Lung microvascular endothelial cell (primary cell): ENCODE results near the gene COL6A1. TPM values are rescaled to one million over a fixed set of nuclear protein-coding genes. Genes with fewer than 3 reads are reported as not detected.

Experiments
- DNase-seq, 2 donors: peaks; one replicate each; pipeline versions ENCODE4 v3.0.0 to v3.0.0-alpha.2; 2010; ENCODE audit warnings: low read depth in 2 of 2
- total RNA-seq: library from RNA; depleted of rRNA; stranded (reverse); fragments of >200 nt; gene quantifications from 2 replicates; pipeline ENCODE4 v1.2.1, GENCODE V29; 2014

The COL6A1 gene
- total RNA-seq, 1 donor from 2014 or later = 4.0 TPM

DNA sequence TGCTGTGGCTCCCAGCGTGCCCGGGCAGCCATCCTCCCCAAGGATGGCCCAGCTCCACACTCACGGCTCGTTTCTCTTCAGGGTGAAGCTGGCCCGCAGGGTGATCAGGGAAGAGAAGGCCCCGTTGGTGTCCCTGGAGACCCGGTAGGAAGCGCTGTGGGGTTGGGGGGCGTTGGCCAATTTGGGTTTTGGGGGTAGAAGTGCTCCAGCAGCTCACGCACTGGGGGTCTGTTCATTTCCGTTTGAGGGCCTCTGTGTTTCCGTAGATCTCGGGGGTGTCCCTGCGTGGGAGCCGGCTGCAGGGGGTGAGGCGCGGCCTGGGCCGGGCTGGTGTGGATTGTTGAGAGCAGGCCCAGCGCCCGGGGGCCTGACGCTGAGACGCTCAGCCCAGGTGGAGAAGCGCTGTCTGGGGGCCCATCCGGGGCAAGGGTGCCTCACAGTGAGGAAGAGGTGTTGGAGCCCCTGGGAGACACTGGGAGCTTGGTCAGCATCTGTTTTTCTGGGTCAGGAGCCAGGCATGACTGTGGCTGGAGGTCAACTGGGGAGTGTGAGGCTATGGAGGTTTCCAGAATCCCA is 12.6 kb downstream of the COL6A1 start:
- no peak for DNase-seq

DNA sequence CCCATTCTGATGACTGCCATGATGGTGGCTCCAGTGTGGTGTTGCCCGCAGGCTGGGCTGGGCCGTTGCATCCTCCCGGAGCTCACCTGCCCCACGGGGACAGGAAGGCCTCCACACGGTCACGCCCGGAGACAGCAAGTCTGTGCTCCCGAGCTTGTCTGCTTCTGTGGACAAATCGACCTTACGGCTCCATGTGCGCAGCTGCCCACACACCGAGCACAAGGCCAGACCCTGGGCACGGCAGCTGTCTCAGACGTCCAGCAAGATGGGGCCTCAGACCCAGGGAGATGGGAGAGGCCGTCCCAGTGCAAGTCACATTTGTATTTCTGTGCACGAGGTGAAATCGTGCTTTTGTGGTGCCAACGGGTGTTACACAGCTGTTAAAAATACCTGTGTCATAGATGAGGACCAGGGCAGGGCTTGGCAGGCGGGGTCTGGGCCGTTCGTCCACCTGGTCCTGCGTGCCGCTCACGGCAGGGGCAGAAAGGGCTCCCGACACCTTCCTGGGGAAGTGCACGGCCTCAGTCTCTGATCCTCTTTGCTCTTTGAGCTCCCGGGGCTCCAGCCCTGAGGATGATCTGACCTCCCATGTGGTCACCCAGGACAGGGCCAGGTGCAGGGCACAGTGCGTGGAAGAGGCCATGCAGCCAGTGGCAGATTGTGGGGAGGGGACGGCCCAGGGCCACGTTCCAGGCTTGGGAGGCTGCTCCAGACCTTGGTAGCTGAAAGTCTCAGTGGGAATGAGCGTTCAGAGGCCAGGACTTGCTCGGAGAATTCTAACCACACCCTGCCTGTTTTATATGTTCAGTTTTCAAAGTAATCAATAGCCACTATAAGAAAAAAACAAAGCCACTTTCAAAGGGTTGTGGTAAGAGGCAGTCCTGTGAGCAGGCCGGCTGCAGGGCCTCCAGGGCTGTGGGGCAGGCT is 13.5 kb downstream of the COL6A1 start:
- no peak for DNase-seq

DNA sequence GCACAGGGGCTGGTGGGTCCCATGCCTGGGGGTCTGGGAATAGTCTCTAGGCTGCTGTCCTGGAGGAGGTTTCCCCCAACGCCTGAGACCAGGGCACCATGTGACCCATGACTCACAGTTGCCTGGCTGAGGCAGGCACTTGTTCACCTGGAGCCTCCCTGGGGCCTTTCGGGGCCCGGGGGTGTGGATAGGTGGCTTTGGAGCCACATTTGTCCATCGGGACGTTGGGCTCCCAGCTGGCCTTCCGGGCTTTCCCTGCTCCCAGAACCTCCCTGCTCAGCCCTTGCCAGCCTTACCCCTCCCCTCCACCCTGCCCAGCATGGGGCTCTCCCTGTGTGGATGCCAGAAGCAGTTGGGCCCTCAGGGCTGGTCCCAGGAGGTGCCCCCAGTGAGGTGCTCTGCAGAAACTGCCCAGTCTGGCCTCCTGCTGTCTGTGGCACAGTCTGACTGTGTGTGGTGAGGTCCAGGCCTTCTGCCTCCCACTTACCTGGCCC is 14.2 kb downstream of the COL6A1 start:
- DNase-seq = no peak

DNA sequence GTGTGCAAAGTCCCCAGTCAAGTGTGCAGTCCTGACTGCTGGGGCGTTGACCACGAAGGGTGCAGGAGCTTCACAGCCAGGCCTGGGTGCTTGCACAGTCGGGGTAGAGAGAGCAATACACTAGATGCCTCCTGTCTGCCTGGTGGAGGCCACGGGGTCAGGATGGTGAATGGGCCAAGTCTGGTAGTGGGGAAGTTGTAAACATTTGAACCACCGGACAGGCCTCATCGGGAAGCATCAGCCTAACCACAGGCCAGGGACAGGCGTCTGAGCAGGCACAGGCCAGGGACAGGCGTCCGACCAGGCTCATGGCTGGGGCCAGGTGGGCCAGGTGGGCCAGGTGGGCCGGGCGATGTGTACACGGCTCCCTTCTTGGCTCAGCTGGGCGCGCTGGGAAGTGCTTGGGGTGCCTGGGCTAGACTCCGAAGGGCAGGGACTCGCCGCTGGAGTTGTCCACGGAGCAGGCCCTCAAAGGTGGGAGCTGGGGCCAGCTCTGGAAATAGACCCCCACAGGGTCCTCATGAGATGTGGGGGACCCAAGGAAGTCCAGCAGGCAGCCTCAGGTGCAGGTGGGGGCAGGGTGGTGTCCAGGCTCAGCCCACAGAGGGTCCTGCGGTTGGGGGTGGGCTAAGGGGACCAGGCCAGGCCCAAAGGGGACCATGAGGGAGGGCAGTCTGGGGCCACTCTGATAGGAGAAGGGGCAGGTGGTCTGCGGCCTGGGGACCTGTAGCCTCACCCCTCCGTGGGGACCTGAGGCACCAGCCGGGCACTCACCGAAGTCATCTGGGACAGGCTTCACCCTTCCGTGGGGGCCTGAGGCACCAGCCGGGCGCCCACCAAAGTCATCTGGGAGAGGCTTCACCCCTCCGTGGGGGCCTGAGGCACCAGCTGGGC is 15.0 kb downstream of the COL6A1 start:
- DNase-seq = no peak

DNA sequence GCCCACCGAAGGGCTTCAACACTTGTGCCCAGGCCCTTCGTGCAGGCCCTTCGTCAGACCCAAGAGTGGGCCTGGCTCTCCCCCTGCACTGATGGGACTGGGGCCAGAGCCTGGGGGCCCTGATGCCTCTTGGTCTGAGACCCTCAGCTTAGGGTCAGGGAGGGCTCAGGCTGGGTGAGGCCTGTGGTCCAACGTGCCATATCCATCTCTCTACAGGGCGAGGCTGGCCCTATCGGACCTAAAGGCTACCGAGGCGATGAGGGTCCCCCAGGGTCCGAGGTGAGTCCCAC is 15.6 kb downstream of the COL6A1 start:
- no peak for DNase-seq

DNA sequence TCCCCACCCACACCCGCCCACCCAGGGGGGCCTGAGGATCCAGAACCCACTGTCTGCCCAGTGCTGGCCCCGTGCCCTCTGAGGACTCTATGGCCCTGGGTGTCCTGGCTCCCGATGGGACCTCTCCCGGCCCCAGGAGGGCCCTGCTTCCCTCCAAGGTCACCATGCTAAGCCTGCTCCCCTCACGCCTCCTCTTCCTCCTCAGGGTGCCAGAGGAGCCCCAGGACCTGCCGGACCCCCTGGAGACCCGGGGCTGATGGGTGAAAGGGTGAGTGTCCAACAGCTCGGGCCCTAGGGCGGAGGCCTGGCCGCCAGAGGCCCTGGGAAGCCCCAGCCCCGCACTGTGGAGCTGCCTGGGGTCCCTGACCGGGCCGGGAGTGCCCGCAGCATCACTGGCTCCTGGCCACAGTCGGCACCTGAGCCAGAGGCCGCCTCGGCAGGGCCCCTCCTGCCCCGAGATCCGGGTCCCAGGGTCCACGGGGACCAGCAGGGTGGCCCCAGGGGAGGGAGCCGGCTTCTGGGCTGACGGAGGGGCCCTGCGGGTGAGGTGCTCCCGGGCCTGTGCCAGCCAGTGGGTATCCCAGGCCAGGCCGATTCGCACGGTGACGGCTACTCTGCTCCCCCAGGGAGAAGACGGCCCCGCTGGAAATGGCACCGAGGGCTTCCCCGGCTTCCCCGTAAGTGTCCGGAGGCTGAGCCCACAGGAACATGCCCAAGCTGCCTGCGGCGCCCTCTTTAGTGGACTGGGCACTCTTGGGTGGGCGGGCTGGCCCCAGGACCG is 16.1 kb downstream of the COL6A1 start:
- no peak for DNase-seq

DNA sequence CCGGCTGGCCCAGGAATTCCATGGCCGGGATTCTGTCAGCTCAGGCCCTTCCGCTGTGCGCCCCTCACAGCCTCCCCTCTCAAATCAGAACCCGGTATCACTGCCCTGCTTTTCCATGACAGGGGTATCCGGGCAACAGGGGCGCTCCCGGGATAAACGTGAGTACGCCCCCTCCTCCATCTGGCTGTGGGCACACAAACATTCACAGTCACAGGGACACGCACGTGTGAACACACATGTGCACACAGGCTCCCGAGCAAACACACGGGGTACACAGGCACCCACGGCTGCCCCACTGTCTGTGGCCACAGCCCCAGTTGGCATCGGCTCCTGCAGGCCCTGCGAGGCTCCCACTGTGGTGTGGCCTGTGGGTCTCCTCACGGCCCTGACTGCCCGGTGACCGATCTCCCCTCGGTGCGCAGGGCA is 16.7 kb downstream of the COL6A1 start:
- no peak for DNase-seq

DNA sequence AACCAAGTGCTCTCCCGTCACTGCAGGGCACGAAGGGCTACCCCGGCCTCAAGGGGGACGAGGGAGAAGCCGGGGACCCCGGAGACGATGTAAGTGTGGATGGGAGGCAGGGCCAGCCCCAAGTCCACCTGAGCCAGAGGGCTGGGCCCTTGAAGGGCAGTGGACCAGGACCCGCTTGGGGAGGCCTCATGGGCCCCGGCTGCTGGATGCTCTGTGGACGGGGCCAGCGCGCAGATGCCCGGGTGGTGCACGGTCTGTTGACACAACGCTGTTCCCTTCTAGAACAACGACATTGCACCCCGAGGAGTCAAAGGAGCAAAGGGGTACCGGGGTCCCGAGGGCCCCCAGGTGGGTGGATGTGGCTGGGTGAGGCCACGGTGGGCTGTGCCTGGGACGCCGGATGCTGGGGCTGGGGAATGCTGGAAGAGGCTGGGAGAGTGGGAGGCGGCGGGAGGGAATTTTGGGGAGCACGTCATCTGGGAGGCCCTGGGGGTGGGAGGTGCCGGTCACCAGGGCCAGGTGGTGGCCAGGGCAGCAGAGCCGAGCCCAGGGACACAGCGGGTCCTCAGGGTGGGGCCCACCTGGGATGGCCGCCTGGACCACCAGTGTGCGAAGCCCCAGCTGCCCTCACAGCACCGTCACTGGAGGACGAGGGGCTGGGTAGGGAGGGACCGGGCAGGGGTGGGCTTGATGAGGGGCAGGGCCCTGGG is 17.5 kb downstream of the COL6A1 start:
- no peak for DNase-seq

DNA sequence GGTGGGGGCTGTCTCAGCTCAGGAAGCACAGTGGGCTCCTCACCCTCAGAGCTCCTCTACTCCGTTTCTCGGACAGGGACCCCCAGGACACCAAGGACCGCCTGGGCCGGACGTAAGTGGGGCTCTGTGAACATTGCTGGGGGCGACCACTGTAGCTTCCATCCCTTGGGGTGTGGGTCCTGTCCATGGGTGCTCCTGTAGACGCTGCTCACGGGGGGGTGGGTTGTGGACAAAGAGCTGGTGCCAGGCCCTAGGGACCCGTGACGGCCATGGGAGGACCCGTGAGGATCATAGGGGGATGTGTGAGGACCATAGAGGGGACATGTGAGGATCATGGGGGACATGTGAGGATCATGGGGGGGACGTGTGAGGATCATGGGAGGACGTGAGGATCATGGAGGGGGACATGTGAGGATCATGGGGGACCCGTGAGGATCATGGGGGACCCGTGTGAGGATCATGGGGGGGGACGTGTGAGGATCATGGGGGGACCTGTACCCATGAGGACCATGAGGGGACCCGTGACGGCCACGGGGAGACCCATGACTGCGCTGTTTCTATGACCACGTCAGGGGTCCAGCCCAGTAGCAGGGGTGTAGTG is 18.1 kb downstream of the COL6A1 start:
- DNase-seq = no peak

DNA sequence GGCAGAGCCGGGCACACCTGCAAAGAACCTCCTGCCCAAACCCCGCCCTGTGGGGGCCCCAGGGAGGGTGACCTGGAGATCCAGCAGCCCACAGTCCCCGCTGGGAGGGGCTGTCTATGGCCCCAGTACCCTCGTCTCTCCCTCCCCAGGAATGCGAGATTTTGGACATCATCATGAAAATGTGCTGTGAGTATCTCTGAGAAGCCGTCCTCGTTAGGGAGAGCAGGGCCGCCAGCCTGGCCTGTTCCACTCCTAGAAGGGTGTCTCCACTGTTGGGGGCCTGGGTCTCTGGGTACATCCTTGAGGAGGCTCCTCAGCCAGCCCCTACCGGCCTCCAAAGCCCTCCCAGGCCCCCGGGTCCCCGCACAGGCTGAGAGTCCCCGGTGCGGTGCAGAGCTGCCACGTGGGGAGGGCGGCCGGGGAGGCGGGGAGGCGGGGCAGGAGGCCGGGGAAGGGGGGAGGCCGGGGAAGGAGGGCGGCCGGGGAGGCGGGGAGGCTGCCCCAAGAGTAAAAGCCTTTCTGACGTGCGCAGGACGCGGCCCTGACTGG is 18.7 kb downstream of the COL6A1 start:
- DNase-seq = no peak

DNA sequence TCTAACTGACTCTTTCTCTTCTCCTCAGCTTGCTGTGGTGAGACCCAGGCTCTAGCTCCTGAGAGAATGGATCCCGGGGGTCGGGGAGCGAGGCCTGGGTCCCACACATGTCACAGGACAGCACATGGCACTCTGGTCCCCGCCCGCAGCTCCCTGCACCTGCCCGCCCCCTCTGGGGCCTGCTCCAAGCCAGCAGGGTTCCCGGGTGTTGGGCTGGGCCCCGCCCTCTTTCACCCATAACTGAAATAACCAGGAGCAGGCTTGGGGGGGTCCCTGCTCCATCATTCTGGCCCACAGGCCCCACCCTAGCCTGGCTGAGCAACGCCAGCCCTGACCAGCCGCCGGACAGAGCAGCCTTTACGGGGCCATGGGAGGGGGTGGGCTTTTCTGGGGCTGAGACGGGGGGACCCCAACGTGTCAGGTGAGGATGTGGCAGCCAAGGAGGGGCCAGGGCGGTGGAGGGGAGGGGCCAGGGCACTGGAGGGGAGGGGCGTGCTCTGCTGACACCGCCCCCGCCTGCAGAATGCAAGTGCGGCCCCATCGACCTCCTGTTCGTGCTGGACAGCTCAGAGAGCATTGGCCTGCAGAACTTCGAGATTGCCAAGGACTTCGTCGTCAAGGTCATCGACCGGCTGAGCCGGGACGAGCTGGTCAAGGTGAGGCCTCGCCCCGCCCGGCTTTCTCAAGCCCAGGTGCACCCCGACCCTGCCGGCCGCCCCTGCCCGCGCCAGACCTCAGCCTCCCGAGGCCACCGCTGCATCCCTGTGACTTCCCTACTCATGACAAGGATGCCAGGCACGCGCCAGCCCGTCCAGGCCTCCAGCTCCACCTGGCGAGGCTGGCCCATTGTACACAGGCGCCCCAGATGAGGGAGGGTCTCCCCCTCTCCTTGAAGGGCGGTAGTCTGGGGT is 19.4 kb downstream of the COL6A1 start:
- DNase-seq = no peak

DNA sequence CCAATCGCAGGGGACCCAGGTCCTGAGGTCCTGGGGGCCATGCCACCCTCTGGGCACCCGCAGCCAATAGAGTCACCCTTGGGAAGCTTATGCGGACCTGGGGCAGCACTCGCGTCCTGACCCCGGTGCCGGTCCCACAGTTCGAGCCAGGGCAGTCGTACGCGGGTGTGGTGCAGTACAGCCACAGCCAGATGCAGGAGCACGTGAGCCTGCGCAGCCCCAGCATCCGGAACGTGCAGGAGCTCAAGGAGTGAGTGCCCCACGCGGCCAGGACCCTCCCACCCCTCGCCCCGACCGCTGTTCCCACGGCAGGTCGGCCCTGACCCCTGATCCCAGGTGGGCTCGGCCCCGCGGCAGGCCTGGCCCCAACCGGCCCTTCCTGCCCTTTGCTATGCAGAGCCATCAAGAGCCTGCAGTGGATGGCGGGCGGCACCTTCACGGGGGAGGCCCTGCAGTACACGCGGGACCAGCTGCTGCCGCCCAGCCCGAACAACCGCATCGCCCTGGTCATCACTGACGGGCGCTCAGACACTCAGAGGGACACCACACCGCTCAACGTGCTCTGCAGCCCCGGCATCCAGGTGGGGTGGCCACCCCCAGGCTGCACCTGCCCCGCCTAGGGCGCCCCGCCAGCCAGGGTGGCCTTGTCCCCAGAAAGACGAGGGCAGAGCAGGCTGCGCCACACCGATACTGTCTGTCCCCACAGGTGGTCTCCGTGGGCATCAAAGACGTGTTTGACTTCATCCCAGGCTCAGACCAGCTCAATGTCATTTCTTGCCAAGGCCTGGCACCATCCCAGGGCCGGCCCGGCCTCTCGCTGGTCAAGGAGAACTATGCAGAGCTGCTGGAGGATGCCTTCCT is 20.5 kb downstream of the COL6A1 start:
- DNase-seq = no peak

DNA sequence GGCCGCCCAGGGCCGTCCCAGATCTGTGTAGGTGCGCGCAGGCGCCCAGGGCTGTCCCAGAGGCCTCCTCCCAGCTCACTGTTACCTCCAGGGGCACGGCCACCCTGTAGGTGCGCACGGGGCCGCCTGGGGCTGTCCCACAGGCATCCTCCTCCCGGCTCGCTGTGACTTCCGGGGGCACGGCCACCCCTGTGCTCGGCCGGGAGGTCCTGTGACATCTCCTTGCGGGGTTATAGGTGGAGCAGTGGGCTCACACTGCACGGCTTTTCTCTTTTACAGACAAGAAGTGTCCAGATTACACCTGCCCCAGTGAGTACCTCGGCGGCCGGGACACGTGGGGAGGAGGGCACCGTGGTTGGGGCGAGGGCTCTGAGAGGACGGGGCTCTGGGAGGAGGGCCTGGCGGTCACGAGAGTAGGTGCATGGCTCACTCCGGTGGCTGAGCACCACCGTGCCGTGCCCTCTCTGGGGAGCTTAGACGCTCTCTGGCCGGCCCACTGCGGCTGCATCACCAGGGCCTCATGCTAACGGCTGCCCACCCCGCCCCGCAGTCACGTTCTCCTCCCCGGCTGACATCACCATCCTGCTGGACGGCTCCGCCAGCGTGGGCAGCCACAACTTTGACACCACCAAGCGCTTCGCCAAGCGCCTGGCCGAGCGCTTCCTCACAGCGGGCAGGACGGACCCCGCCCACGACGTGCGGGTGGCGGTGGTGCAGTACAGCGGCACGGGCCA is 21.4 kb downstream of the COL6A1 start:
- DNase-seq = no peak

DNA sequence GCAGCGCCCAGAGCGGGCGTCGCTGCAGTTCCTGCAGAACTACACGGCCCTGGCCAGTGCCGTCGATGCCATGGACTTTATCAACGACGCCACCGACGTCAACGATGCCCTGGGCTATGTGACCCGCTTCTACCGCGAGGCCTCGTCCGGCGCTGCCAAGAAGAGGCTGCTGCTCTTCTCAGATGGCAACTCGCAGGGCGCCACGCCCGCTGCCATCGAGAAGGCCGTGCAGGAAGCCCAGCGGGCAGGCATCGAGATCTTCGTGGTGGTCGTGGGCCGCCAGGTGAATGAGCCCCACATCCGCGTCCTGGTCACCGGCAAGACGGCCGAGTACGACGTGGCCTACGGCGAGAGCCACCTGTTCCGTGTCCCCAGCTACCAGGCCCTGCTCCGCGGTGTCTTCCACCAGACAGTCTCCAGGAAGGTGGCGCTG is 22.0 kb downstream of the COL6A1 start:
- DNase-seq = no peak

DNA sequence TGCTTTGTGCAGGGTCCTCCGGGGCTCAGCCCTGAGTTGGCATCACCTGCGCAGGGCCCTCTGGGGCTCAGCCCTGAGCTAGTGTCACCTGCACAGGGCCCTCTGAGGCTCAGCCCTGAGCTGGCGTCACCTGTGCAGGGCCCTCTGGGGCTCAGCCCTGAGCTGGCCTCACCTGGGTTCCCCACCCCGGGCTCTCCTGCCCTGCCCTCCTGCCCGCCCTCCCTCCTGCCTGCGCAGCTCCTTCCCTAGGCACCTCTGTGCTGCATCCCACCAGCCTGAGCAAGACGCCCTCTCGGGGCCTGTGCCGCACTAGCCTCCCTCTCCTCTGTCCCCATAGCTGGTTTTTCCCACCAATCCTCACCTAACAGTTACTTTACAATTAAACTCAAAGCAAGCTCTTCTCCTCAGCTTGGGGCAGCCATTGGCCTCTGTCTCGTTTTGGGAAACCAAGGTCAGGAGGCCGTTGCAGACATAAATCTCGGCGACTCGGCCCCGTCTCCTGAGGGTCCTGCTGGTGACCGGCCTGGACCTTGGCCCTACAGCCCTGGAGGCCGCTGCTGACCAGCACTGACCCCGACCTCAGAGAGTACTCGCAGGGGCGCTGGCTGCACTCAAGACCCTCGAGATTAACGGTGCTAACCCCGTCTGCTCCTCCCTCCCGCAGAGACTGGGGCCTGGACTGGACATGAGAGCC is 22.7 kb downstream of the COL6A1 start:
- no peak for DNase-seq

DNA sequence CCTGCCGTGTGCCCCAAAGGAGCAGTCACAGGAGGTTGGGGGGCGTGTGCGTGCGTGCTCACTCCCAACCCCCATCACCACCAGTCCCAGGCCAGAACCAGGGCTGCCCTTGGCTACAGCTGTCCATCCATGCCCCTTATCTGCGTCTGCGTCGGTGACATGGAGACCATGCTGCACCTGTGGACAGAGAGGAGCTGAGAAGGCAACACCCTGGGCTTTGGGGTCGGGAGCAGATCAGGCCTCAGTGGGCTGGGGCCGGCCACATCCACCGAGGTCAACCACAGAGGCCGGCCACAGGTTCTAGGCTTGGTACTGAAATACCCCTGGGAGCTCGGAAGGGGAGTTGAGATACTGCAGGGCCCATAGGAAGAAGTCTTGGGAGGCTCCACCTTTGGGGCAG is 23.5 kb downstream of the COL6A1 start:
- DNase-seq = no peak

DNA sequence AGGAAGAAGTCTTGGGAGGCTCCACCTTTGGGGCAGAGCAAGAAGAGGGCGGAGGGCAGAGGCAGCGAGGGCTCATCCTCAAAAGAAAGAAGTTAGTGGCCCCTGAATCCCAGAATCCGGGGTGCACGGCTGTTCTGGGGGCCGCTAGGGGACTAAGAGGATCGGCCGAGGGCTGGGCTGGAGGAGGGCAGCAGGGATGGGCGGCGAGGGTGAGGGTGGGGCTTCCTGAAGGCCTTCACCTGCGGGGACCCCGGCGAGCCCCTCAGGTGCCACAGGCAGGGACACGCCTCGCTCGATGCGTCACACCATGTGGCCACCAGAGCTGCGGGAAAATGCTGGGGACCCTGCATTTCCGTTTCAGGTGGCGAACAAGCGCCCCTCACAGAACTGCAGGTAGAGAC is 23.9 kb downstream of the COL6A1 start:
- DNase-seq = no peak
